Measurements from ENCODE around the gene MRPS14. TPM values are rescaled to one million over a fixed set of nuclear protein-coding genes. Genes with fewer than 3 reads are reported as not detected.
A peak's percentile ranks its signal among the peaks of the same experiment; 100 is the strongest.
"Not testable (repeated sequence)": the region's sequence is repeated elsewhere in the genome, so short reads cannot be mapped to it uniquely, and the experiment has no call there.

Gene MRPS14
- total RNA-seq = 10 to 100 TPM; 34.1 TPM

DNA sequence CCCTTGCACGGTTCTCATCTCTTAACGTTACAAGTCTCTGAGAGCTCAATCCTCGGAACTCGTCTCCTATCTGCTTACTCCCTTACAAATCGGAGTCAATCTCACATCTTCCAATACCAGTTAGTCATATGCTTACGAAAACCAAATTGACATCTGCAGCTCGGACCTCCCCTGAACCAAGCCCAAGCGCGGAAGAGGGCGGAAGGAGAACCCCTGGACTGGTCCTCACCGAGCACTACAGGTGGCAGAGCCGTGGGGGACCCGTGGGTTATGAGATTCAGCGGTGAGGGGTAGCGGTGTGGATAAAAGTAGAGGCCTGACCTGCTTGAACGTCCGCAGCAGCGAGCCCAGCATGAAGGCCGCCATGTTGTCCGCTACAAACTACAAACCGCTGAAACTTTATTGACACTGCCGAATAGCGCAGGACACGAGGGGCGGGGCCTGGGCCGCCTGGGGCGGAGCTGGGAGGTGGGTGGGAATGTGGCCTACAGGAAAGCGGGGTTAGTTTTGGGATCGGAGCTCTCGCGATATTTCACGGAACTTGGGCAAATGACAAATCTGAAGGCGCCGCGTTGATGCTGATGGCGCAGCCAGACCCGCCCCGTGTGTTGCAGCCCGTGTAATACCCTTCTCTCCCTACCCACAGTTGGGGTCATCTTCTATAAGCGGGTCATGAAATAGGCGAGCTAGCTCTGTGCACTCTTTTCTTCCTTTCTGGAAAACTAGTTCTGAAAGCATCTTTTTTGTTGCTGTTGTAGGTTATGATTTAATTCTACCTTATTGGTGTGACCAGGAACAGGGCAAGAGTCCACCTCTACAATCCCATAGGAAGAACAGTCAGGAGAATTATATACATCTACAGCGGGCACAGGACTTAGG, at the start of gene MRPS14:
MRPS14 (minus strand) TSS at position 383 of the 879 bp plus-strand sequence; CDS start at position 366, 17 bp downstream.
- CTCF ChIA-PET = interaction anchor here (0.6 to 3.3 kb wide), 13 partner anchors 8 to 1809 kb away, joined by 3 to 35 read pairs (median 3); partner anchors contain the start of gene CACYBP
- peaks cover 5% of the 10 kb centered on the region for H3K9me3 Mint-ChIP-seq
- DNase-seq = peak; percentile 98
- H3K4me1 Mint-ChIP-seq = peaks cover 33% of the 10 kb centered on the region
- H3K36me3 Mint-ChIP-seq (ENCODE audit: low read depth) = peaks cover 17% of the 10 kb centered on the region
- POLR2A ChIA-PET = interaction anchor here (0.6 to 5.7 kb wide), 29 partner anchors 9 to 1547 kb away, joined by 3 to 203 read pairs (median 4); partner anchors contain the start of genes CACYBP, CENPL, COP1 and DARS2
- H3K27me3 Mint-ChIP-seq = no peaks in the 10 kb centered on the region
- peak within 1 kb of the TSS; percentile 81 for H3K27ac Mint-ChIP-seq
- peak within 1 kb of the TSS; percentile 89 for H3K4me3 Mint-ChIP-seq

DNA sequence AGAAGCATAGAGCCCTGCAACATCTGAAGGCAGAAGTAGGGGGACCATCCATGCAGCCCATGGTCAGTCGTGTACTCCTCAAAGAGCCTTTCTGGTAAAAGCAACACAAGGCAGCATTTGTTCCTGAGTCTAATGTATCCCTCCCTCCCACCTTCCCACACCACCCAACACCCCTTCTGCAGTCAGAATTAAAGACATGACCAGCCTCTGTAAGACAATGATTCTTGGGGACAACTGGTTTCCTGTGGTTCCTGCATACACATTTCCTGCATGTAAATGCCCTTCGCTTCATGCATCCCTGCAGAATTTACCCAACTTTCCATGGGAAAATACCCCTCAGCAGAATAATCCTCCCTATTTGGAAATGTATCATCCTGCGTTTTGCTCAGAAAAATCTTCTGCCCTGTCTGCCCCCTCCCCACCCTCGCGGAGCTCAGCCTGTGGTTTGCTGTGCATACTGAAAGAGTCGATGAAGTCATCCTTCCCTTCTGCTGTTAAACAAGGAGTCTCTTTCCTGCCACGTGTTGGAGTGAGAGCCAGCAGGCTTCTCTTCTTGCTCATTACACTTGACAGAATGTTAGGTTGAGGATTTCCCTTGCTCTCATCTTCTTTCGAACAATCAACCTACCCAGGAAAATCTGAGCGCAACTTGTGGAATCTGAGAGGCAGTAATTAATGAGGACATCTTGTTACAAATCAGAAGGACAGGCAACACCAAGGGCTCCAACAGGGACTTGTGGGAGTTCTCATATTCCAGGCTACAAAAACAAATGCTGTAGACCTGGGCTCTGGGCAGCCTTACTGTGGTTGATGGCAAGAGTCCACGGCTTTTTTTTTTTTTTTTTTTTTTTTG, 49.1 kb upstream of the MRPS14 start:
- POLR2A ChIA-PET = no interaction called here
- Mint-ChIP-seq H3K27ac (no peak overlapping the region), H3K36me3 (ENCODE audit: low read depth) (no peaks in the 10 kb centered on the region), H3K4me3 (peak overlapping the region; percentile 38), H3K4me1 (peaks cover 19% of the 10 kb centered on the region), H3K9me3 (no peaks in the 10 kb centered on the region), H3K27me3 (peaks cover 19% of the 10 kb centered on the region)
- CTCF ChIA-PET = no interaction called here
- DNase-seq = peak; percentile 31

DNA sequence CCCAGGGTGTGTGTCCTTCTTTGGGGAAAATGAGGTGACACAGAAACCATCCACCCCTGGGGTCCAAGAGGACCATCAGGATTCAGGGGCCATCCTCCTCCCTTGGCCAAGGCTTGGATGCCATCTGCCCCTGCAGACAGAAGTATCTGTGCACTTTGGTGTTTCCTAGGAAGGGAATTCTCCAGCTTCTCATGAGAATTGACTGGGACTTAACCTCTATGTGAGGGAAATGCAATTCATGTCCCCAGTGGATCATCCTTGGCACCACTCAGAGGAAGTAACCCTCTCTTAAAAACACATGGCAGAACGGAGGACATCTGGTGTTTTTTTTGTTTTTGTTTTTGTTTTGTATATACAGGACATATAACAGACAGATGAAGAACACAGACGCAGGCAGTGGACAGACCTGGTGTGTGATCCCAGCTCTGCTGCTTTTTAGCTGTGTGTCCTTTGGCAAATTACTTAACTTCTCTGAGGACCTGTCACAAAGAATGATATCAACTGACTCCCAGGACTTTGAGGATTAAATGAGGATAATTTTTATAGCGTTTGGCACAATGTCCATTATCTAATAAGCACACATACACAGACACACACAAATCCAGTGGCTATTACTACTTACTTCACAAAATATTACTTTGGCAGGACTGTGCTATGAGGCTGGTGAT, 48.2 kb upstream of the MRPS14 start:
- DNase-seq = no peak
- ChIA-PET CTCF (no interaction called here), POLR2A (no interaction called here)
- peaks cover 19% of the 10 kb centered on the region for H3K4me1 Mint-ChIP-seq
- H3K4me3 Mint-ChIP-seq = no peak overlapping the region
- no peak overlapping the region for H3K27ac Mint-ChIP-seq
- H3K9me3 Mint-ChIP-seq = no peaks in the 10 kb centered on the region
- H3K36me3 Mint-ChIP-seq (ENCODE audit: low read depth) = no peaks in the 10 kb centered on the region
- peaks cover 23% of the 10 kb centered on the region for H3K27me3 Mint-ChIP-seq

DNA sequence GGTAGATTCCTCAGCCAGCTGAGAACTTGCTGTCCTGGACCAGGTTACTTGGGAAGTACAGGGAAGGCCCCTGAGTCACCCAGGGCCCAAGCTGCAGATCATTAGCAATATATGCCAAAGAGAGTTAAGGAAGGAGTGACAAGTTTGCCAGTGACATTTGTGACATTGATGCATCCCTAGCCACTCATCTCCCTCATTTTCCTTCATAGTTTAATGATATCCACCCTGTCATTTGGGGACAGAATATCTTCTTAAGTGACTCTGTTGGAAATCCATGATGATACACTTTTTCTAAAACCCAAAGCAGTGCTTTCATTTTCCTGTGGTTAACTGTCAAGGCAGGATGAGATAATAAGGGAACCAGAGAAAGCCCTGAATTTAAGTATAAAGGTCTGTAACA, 47.6 kb upstream of the MRPS14 start:
- H3K27ac Mint-ChIP-seq = no peak overlapping the region
- DNase-seq = no peak
- H3K4me1 Mint-ChIP-seq = peaks cover 19% of the 10 kb centered on the region
- no peak overlapping the region for H3K4me3 Mint-ChIP-seq
- POLR2A ChIA-PET = no interaction called here
- no peaks in the 10 kb centered on the region for H3K9me3 Mint-ChIP-seq
- no peaks in the 10 kb centered on the region for H3K36me3 Mint-ChIP-seq (ENCODE audit: low read depth)
- peaks cover 28% of the 10 kb centered on the region for H3K27me3 Mint-ChIP-seq
- CTCF ChIA-PET = no interaction called here

DNA sequence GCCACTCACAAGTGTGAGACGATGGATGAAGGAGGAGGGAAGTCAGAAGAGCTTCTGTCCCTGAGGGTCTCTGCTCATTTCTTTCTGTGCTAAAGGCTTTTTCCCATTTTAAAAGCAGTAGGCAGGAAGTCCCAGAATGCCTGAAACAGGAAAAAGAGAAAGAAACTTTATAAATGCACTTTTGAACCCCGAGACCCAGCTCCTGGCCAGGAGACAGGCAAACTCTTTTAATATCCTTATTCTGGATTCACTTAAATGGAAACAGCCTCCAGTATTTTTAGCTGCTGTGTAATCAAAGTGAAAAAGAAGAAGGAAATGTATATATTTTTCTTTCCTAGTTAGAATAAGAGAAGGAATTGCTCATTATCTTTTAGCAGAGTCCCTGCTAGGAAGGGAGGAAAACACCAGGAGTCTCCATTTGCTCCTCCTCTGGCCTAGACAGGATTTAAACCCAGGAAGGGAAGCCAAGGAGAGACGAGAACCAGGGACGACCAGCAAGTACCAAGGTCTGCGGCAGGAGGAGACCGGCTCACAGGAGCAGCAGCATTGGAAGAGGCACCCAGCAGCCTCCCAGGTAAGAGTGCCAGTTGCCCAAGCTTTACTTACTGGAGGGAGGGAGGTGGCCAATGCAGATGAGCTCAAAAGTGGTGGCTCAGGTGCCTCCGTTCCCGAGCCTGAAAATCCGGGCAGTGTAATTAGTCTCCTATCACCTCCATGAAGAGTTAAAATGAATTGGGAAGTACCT, 44.3 kb upstream of the MRPS14 start, which contains the start of gene TNN:
TNN (plus strand) TSS at position 472 of the 745 bp plus-strand sequence. CDS start 9,586 bp downstream, outside the sequence.
- Mint-ChIP-seq H3K9me3 (no peaks in the 10 kb centered on the region), H3K4me3 (no peak within 1 kb of the TSS), H3K4me1 (peaks cover 15% of the 10 kb centered on the region), H3K36me3 (ENCODE audit: low read depth) (no peaks in the 10 kb centered on the region), H3K27ac (no peak within 1 kb of the TSS), H3K27me3 (peaks cover 36% of the 10 kb centered on the region)
- ChIA-PET POLR2A (no interaction called here), CTCF (no interaction called here)
- DNase-seq = no peak

DNA sequence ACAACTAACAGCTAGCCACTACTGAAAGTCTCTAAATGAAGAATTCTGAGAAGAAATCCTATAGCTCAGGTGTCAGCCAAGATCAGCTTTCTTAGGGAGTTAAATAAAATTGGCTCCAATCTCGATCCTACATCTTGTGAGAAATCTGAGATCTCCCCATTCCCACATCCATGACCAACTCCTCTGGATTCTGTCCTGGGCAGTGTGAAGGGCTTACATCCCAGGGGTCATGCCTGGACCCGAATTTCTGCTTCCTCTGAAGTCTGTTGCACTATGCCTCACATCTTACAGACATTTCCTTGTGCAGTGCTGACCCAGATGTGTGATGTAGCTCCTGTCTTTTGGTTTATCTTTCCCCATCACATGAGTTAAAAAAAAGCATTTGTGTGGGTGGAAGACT, 39.6 kb upstream of the MRPS14 start:
- Mint-ChIP-seq H3K9me3 (no peaks in the 10 kb centered on the region), H3K27me3 (peaks cover 28% of the 10 kb centered on the region), H3K4me1 (no peaks in the 10 kb centered on the region), H3K4me3 (no peak overlapping the region), H3K27ac (no peak overlapping the region), H3K36me3 (ENCODE audit: low read depth) (no peaks in the 10 kb centered on the region)
- no peak for DNase-seq
- ChIA-PET CTCF (no interaction called here), POLR2A (no interaction called here)

DNA sequence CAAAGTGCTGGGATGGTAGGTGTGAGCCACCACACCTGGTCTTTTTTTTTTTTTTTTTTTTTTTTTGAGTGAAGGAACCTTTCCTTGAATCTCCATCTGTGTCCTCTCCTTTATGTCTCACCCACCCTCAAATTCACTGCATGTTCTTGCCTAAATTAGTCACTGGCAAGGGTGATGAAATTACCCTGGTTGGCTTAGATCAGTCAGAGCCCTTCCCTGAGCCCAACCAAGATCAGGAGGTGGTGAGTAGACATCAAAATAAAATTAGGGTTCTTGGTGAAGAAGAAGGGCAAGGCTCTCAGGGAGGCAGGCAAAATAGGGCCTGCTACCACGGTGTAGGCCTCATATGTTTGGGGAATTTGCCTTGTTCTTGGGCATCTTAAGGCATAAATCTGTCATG, 39.1 kb upstream of the MRPS14 start:
- ChIA-PET POLR2A (no interaction called here), CTCF (no interaction called here)

GRCh38 chr1:175054736-175055135, 31.5 kb upstream of the MRPS14 start:
- Mint-ChIP-seq H3K36me3 (ENCODE audit: low read depth) (no peaks in the 10 kb centered on the region), H3K27me3 (peaks cover 30% of the 10 kb centered on the region), H3K27ac (no peak overlapping the region), H3K4me1 (peaks cover 1% of the 10 kb centered on the region), H3K9me3 (no peaks in the 10 kb centered on the region), H3K4me3 (no peak overlapping the region)
- no peak for DNase-seq
- ChIA-PET POLR2A (no interaction called here), CTCF (interaction anchor here (0.8 kb wide), 1 partner anchor 71 kb away, joined by 3 read pairs; no protein-coding TSS in a partner anchor)

More for the DNA sequence above, 39.1 kb upstream of the MRPS14 start:
- Mint-ChIP-seq H3K9me3 (no peaks in the 10 kb centered on the region), H3K4me1 (peaks cover 1% of the 10 kb centered on the region), H3K27me3 (peaks cover 30% of the 10 kb centered on the region), H3K36me3 (ENCODE audit: low read depth) (no peaks in the 10 kb centered on the region), H3K4me3 (no peak overlapping the region), H3K27ac (no peak overlapping the region)
- DNase-seq = no peak

DNA sequence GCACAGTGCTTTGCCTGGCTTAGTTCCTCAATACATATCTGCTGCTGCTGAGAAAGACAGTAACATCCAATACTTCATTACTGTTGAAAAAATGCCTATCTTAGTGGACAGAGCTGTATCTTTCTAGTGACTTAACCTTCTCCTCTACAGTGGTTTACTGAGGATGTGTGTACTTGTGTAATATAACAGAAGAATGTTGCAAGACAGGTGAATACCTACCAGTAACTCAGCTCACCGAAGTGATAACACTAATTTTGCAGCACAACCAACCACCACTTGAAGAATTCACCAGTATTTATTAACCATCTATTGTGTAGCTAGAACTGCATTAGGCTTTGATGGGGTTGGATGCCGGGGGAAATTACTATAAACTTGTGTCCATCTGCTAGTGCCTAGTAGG, 27.8 kb upstream of the MRPS14 start:
- Mint-ChIP-seq H3K36me3 (ENCODE audit: low read depth) (no peaks in the 10 kb centered on the region), H3K27me3 (peaks cover 46% of the 10 kb centered on the region), H3K9me3 (no peaks in the 10 kb centered on the region), H3K27ac (no peak overlapping the region), H3K4me3 (no peak overlapping the region), H3K4me1 (no peaks in the 10 kb centered on the region)
- ChIA-PET CTCF (no interaction called here), POLR2A (no interaction called here)
- DNase-seq = no peak

DNA sequence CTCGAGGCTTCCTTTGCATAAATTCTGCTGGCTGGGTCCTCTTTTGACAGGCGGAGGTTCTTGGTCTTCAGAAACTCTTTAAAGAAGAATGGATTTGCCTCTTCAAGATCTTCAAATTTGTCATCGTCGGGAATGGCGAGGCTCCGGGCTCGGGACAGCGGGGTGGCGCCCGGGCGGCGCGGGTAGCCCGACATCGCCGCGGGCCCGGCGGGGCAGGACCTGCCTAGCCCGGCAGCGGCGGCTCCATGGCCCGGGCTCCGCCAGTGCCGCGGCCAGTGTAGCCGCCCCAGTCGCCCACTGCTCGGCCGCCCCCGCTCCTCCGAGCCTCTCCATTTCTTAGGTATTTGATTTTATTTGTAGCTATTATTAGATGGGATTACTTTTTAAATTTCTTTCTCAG, 22.3 kb upstream of the MRPS14 start:
- ChIA-PET CTCF (no interaction called here), POLR2A (no interaction called here)
- H3K4me3 Mint-ChIP-seq = no peak overlapping the region
- H3K36me3 Mint-ChIP-seq (ENCODE audit: low read depth) = no peaks in the 10 kb centered on the region
- DNase-seq = no peak
- no peaks in the 10 kb centered on the region for H3K4me1 Mint-ChIP-seq
- no peak overlapping the region for H3K27ac Mint-ChIP-seq
- H3K9me3 Mint-ChIP-seq = no peaks in the 10 kb centered on the region
- peaks cover 36% of the 10 kb centered on the region for H3K27me3 Mint-ChIP-seq

DNA sequence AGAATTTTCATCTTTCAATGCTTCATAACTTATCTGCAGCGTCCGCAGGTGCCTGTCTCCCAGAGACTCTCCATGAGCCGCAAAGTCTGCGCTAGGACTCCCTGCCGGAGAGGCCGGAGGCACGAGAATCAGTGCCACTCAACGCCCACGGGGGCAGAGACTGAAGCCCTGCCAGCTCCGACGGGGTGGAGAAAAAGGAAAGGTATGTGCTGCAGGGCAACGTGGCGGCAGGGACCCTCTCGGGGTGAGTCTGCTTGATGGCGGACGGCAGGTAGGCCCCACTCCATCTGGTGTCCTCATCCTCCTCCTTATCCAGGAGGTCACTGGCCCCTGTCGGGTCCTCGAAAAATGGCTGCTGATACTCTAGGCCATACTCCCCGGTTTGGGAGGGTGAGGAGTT, 21.9 kb upstream of the MRPS14 start:
- CTCF ChIA-PET = no interaction called here
- no peak for DNase-seq
- Mint-ChIP-seq H3K27me3 (peaks cover 36% of the 10 kb centered on the region), H3K27ac (no peak overlapping the region), H3K9me3 (no peaks in the 10 kb centered on the region), H3K36me3 (ENCODE audit: low read depth) (no peaks in the 10 kb centered on the region), H3K4me3 (no peak overlapping the region), H3K4me1 (no peaks in the 10 kb centered on the region)
- POLR2A ChIA-PET = no interaction called here

DNA sequence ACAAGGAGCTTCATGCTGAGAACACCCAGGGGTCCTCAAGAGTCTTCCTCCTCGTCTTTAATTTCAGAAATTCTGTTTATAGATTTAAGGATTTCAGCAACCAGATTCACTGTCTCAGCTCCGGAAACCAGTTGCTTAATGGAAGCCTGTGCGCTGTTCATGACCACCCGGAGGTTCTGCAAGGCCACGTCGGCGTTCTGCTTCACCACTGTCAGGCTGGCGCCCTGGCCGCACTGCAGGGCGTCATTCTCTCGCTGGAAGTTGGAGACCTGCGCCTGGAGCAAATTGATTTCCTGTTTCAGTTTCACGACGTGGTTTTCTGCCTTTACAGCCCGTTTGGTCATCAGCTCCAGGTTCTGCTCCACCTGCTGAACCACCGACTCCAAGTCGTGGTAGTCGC, 21.4 kb upstream of the MRPS14 start:
- CTCF ChIA-PET; POLR2A ChIA-PET; H3K9me3 Mint-ChIP-seq; H3K27ac Mint-ChIP-seq; H3K36me3 Mint-ChIP-seq (ENCODE audit: low read depth); H3K4me3 Mint-ChIP-seq; DNase-seq; H3K4me1 Mint-ChIP-seq: not testable (repeated sequence)
- H3K27me3 Mint-ChIP-seq = peaks cover 33% of the 10 kb centered on the region
